ENCODE data around the gene CEP131. TPM values are rescaled to one million over a fixed set of nuclear protein-coding genes. Genes with fewer than 3 reads are reported as not detected.

Gene CEP131
- total and polyA plus RNA-seq, 2 of the 4 experiments (the other 2 are of a cell fraction) = 4.8 to 9.6 TPM

DNA sequence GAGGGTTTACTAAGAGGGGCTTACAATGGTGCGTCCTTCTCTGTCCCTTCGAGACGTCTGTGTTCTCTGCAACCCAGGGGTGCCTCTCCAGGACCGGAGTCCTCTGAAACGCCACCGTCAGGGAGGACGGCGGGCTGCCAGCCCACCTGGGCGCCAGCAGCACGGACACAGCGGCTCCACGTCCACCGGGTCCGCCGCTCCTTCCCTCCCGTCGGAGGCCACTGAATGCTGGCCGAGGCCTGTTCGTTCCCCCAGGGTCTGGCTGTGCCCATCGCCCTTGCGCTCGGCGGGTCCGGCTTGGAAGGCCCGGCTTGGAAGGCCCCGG lies 15.7 kb upstream of the CEP131 start:
- H3K4me3 ChIP-seq (ENCODE audit: insufficient read depth, low read depth, low read length) = peak overlapping the region; percentile 91
- dilution Hi-C loops (cut with HindIII; ENCODE audit: low sequenced_read_pairs, unreplicated experiment) = no loop called here
- no peaks in the 10 kb centered on the region for H3K9me3 ChIP-seq (ENCODE audit: control insufficient read depth, insufficient read depth, low read length)
- H2BK120ac ChIP-seq (ENCODE audit: low read depth, low read length) = no peak overlapping the region
- H4K20me1 ChIP-seq (ENCODE audit: insufficient read depth, low read length) = peaks cover 48% of the 10 kb centered on the region
- DNase-seq = no peak
- H3K4me2 ChIP-seq (ENCODE audit: low read depth, low read length) = peak overlapping the region; percentile 98
- WGBS, 2 experiments (ENCODE audit: extremely low coverage in 2 of 2, insufficient read length in 1 of 2) = 0% methylated on average over 18 of the region's 26 CpGs; no CpG with 5 or more reads in 1 of the 2 experiments
- POLR2A ChIA-PET (ENCODE audit: unreplicated experiment) = interaction anchor here (0.5 kb wide), 1 partner anchor 282 kb away, joined by 4 read pairs; no protein-coding TSS in a partner anchor
- intact Hi-C loops (cut with micrococcal nuclease) = no loop called here
- H3K27ac ChIP-seq (ENCODE audit: insufficient read depth, low read length) = peak overlapping the region; percentile 48; the same call in 1 of the 2 replicates
- H3K9me1 ChIP-seq (ENCODE audit: insufficient read depth, low read length) = peaks cover 8% of the 10 kb centered on the region; the same call in 1 of the 2 replicates
- H4K8ac ChIP-seq (ENCODE audit: low read depth in 2 of 2, low read length in 2 of 2) = peak overlapping the region in 1 of 2 experiments; percentile 37; a peak in 2 of 4 replicates
- peaks cover 1% of the 10 kb centered on the region; the same call in 1 of the 2 replicates for H3K36me3 ChIP-seq (ENCODE audit: control insufficient read depth, insufficient read depth, low read length)
- peak overlapping the region; percentile 71; the same call in 1 of the 2 replicates for H3K23ac ChIP-seq (ENCODE audit: low read depth, low read length)
- in situ Hi-C loops (cut with MboI; ENCODE audit: low sequenced_read_pairs) = no loop called here
- H3K56ac ChIP-seq (ENCODE audit: extremely low read depth, insufficient read depth, low read length) = peak overlapping the region; percentile 52
- peak overlapping the region; percentile 90 for H2AK5ac ChIP-seq (ENCODE audit: low read depth, low read length)
- H3K4me1 ChIP-seq (ENCODE audit: control insufficient read depth, insufficient read depth, low read length) = peaks cover 12% of the 10 kb centered on the region
- no peak overlapping the region for H3K18ac ChIP-seq (ENCODE audit: low read depth, low read length)
- H3K27me3 ChIP-seq (ENCODE audit: control insufficient read depth, insufficient read depth, low read length) = no peaks in the 10 kb centered on the region
- H2AFZ ChIP-seq (replicated peaks; ENCODE audit: low read length, poor library complexity) = peak overlapping the region; percentile 98
- no peak overlapping the region; the same call in 1 of the 2 replicates for H4K91ac ChIP-seq (ENCODE audit: insufficient read depth, low read depth, low read length)
- no peak overlapping the region for H4K5ac ChIP-seq (ENCODE audit: low read depth, low read length)
- peak overlapping the region; percentile 99 for H2AK9ac ChIP-seq (replicated peaks; ENCODE audit: low read depth, low read length, poor library complexity)
- no peak overlapping the region for H2BK15ac ChIP-seq (ENCODE audit: low read depth, low read length)
- peak overlapping the region; percentile 54; the same call in 1 of the 2 replicates for H3K4ac ChIP-seq (ENCODE audit: low read depth, low read length)
- ATAC-seq (ENCODE audit: low read depth) = no peak; the same call in 1 of the 2 replicates
- H2BK5ac ChIP-seq (ENCODE audit: low read depth, low read length, poor library complexity, severe bottlenecking) = peak overlapping the region; percentile 47
- H2BK20ac ChIP-seq (ENCODE audit: low read depth, low read length) = no peak overlapping the region
- CTCF ChIA-PET = no interaction called here
- peaks cover 34 to 86% of the 10 kb centered on the region in 2 experiments for H3K79me1 ChIP-seq (ENCODE audit: low read depth in 1 of 2, low read length in 2 of 2)
- TSS peak; percentile 34 for BruUV-seq (replicated peaks)
- TF ChIP-seq CEBPB (IDR thresholded peaks at IDR 0.05; ENCODE audit: low read depth, low read length) (no peak), RAD21 (IDR thresholded peaks at IDR 0.05; ENCODE audit: low read length) (no peak), NFE2L2 (IDR thresholded peaks at IDR 0.05; ENCODE audit: low read depth, low read length) (no peak)
- peak overlapping the region; percentile 89 for H3K14ac ChIP-seq (replicated peaks; ENCODE audit: low read depth, low read length)
- peak overlapping the region; percentile 85 for H3K9ac ChIP-seq (ENCODE audit: low read depth, low read length)

Measured in IMR-90 (cell line).